Embryonic facial prominence (tissue), 1 donor: ENCODE measurements around the gene PCDHGB1.
"Not testable (repeated sequence)": the region's sequence is repeated elsewhere in the genome, so short reads cannot be mapped to it uniquely, and the experiment has no call there.

Experiments
- DNase-seq: peaks from one replicate; pipeline ENCODE4 v3.0.0-alpha.2; 2016; ENCODE audit errors: extremely low spot score

Gene PCDHGB1

DNA sequence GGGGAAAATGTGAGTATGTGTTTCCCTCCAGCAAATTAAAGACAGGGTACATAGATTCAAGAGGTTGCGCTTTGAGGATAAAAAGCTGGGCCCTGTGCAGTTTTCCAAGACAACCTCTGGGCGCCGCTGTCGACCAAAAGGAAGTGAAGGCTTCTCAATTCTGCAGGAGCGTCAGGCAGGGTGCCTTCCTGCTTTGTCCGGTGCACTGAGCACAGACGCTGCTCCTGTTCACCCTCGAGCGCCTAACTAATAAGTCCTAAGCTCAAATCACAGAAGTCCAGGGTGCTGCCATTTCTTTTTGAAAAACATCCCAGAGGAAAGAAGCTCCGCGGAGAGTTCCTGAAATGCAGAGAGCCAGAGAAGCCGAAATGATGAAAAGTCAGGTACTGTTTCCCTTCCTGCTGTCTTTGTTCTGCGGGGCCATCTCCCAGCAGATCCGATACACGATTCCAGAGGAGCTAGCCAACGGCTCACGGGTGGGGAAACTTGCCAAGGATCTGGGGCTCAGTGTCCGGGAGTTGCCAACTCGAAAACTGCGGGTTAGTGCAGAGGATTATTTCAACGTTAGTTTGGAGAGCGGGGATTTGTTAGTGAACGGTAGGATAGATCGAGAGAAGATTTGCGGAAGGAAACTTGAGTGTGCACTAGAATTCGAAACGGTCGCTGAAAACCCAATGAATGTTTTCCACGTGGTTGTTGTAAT lies at the start of gene PCDHGB1:
TSS of gene PCDHGB1 (plus strand) at position 183 of the 703 bp plus-strand sequence. CDS start at position 345, 162 bp downstream.
- no peak for DNase-seq

DNA sequence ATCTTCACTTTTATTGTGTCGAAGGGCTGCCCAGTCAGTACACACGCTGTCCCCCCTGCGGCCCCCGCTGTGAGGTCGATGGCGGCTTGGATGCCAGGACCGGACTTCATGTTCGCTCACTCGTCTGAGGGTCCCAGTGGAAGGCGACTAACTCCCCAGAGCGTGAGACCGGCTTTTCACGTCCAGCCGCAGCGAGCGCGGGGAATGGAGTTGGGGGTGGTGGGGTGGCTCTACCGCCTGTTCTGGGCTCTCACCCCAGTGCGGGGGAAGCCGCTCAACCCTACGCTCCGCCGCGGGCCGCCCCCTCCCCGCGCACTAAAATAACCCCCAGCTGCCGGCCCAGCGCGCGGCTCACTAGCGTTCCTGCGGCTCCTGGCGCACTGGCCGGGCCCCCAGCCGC lies 46.1 kb upstream of the PCDHGB1 start, which contains the start of gene SLC25A2:
TSS of gene SLC25A2 (minus strand) at position 294 of the 400 bp plus-strand sequence. CDS start at position 110, 184 bp downstream.
- DNase-seq = no peak

DNA sequence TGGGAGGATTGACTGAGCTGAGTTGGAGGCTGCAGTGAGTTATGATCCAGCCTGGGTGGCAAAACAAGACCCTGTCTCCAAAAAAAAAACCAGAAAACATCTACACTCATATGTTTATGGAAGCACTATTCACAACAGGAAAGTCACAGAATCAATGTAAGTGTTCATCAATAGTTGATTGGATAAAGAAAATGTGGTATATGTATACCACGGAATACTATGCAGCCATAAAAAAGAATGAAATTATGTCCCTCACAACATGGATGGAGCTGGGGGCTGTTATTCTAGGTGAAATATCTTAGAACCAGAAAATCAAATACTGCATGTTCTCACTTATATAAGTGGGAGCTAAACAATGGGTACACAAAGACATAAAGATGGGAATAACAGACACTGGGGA lies 43.3 kb upstream of the PCDHGB1 start:
- no peak for DNase-seq

DNA sequence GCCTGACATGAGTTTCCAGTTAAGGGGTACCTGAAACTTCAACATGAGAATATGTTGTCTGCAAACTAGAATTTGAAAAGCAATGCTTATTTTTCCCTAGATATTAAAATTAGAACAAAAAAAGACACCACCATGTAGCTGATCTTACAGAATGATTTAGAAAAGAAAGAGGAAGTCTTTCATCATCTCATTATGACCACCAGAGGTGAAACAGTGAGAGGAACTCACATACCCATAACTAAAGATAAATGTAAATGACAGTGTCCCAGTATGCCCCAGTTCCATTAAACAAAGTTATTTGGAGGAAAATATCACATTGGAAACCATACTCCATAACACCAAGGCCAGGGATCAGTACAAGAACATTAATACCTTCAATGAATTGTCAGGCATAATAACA lies 36.2 kb upstream of the PCDHGB1 start:
- no peak for DNase-seq

DNA sequence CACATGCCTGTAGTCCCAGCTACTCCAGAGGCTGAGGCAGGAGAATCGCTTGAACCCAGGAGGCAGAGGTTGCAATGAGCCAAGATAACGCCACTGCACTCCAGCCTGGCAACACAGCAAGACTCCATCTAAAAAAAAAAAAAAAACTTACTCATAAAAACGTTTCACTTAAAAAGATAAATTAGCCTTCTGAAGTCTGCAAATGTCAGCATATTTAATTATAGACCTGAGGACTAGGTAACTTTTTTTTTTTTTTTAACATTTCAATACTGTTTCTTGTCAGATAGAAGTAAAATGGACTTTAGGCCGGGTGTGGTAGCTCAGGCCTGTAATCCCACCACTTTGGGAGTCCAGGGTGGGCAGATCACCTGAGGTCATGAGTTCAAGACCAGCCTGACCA lies 32.9 kb upstream of the PCDHGB1 start:
- DNase-seq = not testable (repeated sequence)

DNA sequence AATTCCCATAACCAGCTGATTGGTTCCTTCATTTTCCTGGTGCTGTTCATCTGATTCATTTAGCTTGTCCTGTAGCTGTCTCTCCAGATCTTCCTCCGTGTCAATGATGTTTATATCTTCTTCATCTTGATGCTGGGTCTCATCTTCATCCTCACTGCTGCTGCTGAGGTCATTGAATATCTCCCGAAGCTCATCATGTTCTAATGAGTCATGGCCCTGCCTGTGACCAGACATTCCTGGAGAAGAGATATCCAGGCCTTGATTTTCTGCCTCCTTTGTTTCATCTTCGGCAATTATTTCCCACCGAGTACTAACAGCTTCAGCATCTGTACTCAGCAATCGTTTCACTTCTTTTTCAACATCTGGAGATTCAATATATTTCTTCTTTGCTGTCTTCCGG lies 30.7 kb upstream of the PCDHGB1 start:
- DNase-seq = no peak

DNA sequence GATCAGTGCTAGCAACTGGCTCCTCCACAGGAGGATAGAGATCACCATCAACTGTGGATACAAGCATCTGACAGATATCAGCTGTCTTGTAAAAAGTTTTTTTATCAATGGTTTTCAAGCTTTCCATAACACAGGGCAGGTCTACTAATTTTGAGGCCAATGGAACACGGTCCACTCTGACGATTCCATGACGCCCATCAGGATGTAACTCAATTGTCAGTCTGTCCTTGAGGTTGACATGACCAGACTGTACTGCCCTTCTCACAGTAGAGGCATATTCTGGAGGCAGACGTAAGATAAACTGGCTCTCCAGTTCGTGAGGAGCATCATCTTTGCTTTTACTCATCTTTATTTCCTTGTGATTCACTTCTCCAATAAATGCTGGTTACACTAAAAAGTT lies 30.2 kb upstream of the PCDHGB1 start:
- DNase-seq = no peak

DNA sequence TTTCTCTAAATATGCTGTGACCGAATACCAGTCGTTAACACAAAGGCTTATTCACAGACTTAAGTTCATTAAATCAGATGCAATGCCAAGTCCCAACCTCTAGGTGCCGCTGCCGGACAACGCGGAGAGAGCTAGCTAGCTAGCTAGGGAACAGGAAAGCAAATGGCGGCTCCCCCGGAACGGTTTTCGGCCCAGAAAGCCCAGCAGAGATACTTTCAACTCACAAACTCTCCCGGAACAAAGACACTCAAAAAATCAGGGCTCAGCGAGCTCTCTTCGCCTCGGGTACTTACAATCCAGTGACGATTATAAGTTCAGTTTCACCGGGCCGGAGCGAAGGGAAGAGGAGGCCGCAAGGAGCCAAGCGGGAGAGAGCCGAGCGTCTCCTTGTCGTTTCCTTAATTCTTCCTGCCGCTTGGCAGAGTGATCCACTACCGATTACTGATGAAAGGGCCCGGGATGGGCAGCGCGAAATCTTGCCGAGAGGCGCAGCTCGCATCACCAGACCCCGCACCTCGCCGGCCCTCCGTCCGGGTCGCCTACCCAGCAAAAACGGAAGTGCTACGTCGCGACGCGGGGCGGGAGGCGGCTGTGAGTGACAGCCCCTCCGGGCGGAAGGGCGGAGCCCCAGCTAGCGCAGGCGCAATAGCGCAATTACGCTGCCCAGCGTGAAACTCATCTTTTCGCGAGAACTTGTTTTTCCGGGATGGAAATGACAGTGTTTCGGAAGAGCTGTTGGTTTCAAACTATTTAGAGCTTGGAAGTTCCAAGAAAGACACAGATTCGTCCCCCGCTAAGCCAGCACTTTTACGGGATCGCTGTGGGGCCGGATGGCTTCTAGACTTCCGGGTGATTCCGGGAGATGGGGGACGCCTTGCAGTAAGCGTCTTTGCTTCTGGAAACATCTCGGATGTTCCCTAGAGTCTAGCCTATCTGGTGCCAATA lies 29.4 kb upstream of the PCDHGB1 start, which contains the start of gene TAF7:
TSS of gene TAF7 (minus strand) at position 560 of the 945 bp plus-strand sequence. CDS start 740 bp downstream, outside the sequence.
- peak; percentile 80 for DNase-seq

DNA sequence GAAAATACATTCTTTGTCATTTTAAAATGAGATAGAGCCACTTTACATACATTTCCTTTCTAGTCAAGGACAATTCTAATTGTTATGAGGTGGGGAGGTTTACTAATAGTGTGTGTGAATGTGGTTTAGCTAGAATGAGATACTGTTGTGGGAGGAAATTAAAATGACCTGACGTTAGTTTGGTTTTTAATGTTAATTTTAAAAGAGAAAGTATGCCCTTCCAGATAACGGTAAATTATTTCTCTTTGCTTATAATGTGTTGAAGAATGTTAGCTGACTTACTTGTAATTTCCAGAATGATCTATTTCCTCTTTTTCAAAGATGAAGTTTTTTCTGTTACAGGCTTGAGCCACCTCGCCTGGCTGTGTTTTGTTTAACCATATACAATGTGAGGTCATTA lies 27.6 kb upstream of the PCDHGB1 start:
- DNase-seq = no peak

DNA sequence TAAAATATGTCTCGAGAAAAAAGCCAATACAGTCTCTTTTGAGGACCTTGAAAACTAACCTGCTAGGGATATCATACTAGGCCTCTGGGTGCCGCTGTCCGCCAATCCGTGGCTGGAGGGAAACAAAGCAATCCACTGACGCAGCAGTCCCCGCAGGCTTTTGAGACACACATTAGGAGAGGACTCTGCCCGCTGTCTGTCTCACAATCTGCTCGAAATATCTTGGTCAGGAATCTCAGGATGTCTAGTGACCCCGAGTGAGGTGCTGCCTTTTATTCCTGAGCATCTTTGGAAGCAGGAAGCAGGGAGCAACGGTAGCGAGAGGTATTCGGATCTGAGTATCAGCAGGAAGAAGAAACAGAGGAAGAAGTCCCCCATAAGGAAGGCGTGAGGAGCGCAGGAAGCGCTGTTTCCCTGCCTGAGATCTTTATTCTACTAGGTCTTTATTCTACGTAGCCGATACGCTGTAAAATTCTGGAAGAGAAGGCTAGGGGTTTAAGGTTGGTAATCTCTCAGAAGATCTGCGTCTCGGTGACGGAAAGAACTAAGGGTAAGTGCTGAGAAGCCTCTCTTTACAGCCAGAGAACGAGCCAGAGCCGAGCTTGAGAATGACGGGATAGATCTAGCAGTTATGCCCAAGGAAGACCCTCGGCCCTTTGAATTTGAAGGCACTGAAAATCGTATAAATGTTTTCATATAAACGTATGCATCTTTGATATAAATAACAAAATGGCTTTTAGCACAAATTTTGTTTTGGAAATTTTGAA lies 23.6 kb upstream of the PCDHGB1 start:
- DNase-seq = no peak

DNA sequence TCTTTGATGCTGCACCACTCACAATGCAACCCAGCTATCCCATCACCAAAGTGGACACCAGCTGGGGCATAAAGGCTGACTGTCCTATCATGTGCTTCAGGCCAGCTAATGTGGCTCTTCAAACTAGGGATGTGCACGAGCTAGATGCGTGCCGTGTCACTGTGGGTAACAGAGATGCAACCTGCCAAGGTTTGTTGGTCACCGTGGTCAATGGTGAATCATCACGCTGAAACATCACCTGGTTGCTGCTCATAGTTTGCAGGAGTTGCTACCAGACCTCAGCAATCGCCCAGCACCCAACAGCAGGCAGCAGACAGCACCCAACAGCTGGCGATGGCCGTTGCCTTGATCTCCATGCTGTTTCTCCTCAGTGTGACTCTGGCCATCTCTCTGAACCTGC lies 21.7 kb upstream of the PCDHGB1 start:
- DNase-seq = no peak

DNA sequence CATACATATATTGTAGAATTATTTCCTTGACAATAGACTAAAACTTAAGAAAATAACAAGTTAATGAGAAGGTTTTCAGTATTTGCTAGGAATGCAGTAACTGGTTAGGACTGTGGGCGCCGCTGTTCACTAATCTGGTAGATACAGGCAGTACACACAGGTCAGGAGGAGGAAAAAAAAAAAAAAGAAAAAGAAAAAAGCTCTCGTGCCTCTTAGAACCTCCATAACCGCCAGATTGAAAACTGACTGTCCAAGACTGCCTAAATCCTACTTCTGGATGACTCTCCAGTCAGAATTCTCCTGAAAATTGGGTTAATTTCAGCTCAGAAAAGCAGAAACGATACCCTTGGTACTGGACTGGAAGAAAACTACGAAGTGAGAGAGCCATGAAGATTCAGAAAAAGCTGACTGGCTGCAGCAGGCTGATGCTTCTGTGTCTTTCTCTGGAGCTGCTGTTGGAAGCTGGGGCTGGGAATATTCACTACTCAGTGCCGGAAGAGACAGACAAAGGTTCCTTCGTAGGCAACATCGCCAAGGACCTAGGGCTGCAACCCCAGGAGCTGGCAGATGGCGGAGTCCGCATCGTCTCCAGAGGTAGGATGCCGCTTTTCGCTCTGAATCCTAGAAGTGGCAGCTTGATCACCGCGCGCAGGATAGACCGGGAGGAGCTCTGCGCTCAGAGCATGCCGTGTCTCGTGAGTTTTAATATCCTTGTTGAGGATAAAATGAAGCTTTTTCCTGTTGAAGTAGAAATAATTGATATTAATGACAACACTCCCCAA lies 19.4 kb upstream of the PCDHGB1 start, which contains the start of gene PCDHGA1:
TSS of gene PCDHGA1 (plus strand) at position 216 of the 782 bp plus-strand sequence.
- no peak for DNase-seq

DNA sequence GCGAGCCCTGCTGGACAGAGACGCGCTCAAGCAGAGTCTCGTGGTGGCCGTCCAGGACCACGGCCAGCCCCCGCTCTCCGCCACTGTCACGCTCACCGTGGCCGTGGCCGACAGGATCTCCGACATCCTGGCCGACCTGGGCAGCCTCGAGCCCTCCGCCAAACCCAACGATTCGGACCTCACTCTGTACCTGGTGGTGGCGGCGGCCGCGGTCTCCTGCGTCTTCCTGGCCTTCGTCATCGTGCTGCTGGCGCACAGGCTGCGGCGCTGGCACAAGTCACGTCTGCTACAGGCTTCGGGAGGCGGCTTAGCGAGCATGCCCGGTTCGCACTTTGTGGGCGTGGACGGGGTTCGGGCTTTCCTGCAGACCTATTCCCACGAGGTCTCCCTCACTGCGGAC lies 17.3 kb upstream of the PCDHGB1 start:
- DNase-seq = not testable (repeated sequence)

DNA sequence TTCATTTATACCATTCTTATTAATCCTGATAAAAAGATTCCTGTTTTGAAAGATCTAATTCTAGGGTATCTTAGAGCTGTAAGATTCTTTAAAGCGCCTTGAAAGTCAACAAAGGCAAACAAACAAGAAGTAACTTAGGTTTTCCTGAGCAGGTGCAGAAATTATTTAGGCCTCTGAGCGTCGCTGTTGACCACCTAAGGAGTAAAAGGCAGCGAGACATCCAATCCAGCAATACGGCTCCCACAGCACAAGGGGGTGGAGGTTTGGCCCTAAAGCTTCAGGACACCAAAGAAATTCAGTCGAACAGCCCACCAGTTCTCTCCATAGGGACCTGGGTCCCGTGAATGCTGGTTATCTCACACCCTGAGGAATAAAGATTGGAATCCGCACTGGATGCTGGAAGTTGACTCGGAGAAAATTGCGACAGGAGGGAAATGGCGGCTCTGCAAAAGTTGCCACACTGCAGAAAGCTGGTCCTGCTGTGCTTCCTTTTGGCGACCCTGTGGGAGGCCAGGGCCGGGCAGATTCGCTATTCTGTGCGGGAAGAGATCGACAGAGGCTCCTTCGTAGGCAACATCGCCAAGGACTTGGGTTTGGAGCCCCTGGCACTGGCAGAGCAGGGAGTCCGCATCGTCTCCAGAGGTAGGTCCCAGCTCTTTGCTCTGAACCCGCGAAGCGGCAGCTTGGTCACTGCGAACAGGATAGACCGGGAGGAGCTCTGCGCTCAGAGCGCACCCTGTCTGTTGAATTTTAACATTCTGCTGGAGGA lies 11.2 kb upstream of the PCDHGB1 start, which contains the start of gene PCDHGA2:
TSS of gene PCDHGA2 (plus strand) at position 223 of the 769 bp plus-strand sequence.
- DNase-seq = no peak

DNA sequence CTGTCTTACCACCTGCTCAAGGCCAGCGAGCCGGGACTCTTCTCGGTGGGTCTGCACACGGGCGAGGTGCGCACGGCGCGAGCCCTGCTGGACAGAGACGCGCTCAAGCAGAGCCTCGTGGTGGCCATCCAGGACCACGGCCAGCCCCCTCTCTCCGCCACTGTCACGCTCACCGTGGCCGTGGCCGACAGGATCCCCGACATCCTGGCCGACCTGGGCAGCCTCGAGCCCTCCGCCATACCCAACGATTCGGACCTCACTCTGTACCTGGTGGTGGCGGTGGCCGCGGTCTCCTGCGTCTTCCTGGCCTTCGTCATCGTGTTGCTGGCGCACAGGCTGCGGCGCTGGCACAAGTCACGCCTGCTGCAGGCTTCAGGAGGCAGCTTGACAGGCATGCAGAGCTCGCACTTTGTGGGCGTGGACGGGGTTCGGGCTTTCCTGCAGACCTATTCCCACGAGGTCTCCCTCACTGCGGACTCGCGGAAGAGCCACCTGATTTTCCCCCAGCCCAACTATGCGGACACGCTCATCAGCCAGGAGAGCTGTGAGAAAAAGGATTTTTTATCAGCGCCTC lies 9.0 kb upstream of the PCDHGB1 start:
- DNase-seq = not testable (repeated sequence)

DNA sequence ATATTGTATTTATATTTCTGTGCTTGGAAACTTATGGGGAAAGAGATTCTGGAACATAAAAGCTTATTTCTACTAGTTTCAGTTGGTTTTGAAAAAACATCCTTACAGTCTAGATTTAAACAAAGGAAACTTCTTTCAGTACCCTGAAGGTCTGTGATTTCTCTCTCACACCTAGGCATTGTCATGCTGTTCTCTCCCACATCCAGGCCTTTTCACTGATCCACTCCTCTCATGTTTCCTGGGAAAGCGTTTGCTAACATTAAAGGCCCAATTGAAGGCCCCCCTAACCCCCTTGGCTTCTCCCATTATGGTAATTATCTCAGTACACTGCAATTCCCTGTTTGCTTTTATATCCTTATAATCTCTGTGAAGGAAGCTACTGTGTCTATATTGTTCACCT lies 7.1 kb upstream of the PCDHGB1 start:
- no peak for DNase-seq

DNA sequence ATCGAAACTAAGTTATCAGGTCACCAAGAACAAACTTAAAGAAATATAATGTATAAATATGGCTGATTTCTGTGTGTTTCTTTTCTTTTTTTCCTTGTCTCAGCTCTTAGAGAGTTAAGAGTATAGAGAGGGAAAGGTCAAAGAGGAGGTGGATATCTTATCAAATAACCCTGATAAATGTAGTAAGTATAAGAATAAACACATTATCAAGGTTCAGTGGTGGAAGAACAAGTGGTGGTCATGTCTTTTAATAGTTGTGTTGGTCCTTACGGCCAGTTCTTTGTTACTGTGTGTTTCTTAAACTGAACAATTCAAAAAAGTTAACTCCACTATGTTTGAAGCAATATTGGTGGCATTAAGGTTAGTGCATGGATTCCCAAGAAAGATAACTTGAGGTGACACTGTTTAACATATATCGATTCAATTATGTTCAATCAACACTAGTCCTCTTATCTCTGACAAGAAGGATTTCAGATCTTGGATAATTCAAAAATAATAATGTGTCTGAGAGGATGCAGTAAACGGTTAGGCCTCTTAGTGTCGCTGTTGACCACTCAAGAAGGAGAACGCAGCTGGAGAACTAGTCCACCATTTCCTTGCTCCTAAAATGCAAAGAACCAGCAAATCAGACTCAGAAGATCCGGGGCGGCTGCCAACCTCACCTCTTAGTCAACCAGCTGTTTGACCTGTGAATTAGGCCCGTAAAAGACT lies 6.5 kb upstream of the PCDHGB1 start, which contains the start of gene PCDHGA3:
TSS of gene PCDHGA3 (plus strand) at position 588 of the 711 bp plus-strand sequence. CDS start 205 bp downstream, outside the sequence.
- DNase-seq = no peak

DNA sequence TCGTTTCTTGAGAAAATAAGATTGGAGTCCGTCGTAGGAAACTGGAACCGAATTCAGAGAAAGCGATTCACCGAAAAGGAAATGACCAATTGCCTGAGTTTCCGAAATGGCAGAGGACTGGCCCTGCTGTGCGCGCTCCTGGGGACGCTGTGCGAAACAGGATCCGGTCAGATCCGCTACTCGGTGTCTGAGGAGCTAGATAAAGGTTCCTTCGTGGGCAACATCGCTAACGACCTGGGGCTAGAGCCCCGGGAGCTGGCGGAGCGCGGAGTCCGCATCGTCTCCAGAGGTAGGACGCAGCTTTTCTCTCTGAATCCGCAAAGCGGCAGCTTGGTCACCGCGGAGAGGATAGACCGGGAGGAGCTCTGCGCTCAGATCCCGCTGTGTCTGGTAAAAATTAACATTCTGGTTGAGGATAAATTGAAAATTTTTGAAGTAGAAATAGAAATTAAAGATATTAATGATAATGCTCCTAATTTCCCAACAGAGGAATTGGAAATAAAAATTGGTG lies 5.9 kb upstream of the PCDHGB1 start:
- DNase-seq = no peak

DNA sequence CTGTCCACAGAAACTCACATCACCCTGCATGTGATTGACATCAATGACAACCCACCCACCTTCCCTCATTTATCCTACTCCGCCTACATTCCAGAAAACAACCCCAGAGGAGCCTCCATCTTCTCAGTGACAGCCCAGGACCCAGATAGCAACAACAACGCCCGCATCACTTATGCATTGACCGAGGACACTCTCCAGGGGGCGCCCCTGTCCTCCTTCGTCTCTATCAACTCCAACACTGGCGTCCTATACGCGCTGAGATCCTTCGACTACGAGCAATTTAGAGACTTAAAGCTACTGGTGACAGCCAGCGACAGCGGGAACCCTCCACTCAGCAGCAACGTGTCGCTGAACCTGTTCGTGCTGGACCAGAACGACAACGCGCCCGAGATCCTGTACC lies 4.6 kb upstream of the PCDHGB1 start:
- no peak for DNase-seq
